H1 (cell line): ENCODE results near the gene FOXN3.

ENCODE experiments used
- BCL11A ChIP-seq, 2 experiments: IDR thresholded peaks; one replicate each; pipeline ENCODE4 v1.6.1; 2011; ENCODE audit warnings: low read depth in 2 of 2, low read length in 2 of 2, mild to moderate bottlenecking in 2 of 2
- CTBP2 ChIP-seq: IDR thresholded peaks from 2 replicates; pipeline ENCODE4 v1.7.0; 2011; ENCODE audit warnings: borderline replicate concordance, mild to moderate bottlenecking, moderate library complexity, mixed read lengths, low read length; ENCODE audit not compliant: insufficient read depth, insufficient read length
- CTCF ChIP-seq, 3 experiments: IDR thresholded peaks; 1 replicate in 2 of 3; 2 replicates in 1 of 3; pipeline versions ENCODE4 v1.5.1 to v1.6.1; 2011; ENCODE audit warnings: low read length in 3 of 3, mild to moderate bottlenecking in 3 of 3, inconsistent platforms in 2 of 3, low read depth in 1 of 3, moderate library complexity in 1 of 3; ENCODE audit not compliant: insufficient read depth in 1 of 3; ENCODE audit errors: control extremely low read depth in 1 of 3
- EP300 ChIP-seq, 2 experiments: IDR thresholded peaks; 1 replicate in 1 of 2; 2 replicates in 1 of 2; pipeline ENCODE4 v1.6.1; 2011 to 2012; ENCODE audit warnings: low read depth in 2 of 2, low read length in 2 of 2, mild to moderate bottlenecking in 2 of 2, borderline replicate concordance in 1 of 2, inconsistent platforms in 1 of 2, moderate library complexity in 1 of 2
- EZH2 ChIP-seq: fragments of 200-600 bp; sonication (generic); IDR thresholded peaks from 2 replicates; pipeline ENCODE4 v1.7.1; 2012; ENCODE audit warnings: low read depth, mild to moderate bottlenecking, moderate library complexity, low read length, inconsistent platforms; ENCODE audit not compliant: severe bottlenecking
- HDAC2 ChIP-seq, 2 experiments: fragments of 300-600 bp in 1 of 2; sonication (generic) in 1 of 2; IDR thresholded peaks; 2 replicates each; pipeline ENCODE4 v1.6.1; 2011 to 2012; ENCODE audit warnings: low read depth in 2 of 2, low read length in 2 of 2, mild to moderate bottlenecking in 2 of 2, moderate library complexity in 2 of 2, borderline replicate concordance in 1 of 2, inconsistent platforms in 1 of 2
- KDM1A ChIP-seq: fragments of 200-600, 300-600 bp; sonication (generic); IDR thresholded peaks from 2 replicates; pipeline ENCODE4 v1.7.1; 2016; ENCODE audit warnings: mild to moderate bottlenecking, low read length, borderline replicate concordance
- MAFK ChIP-seq: IDR thresholded peaks from 2 replicates; pipeline ENCODE4 v1.6.1; 2012; ENCODE audit warnings: low read depth, mild to moderate bottlenecking, improper control_type of control experiment, low read length
- NANOG ChIP-seq: IDR thresholded peaks from 2 replicates; pipeline ENCODE4 v1.6.1; 2011; ENCODE audit warnings: low read length, low read depth, mild to moderate bottlenecking, inconsistent platforms; ENCODE audit not compliant: insufficient read depth, poor library complexity, severe bottlenecking
- POLR2A ChIP-seq, 2 experiments: IDR thresholded peaks; 1 replicate in 1 of 2; 2 replicates in 1 of 2; pipeline ENCODE4 v1.6.1; 2011; ENCODE audit warnings: low read depth in 2 of 2, low read length in 2 of 2, mild to moderate bottlenecking in 2 of 2; ENCODE audit errors: control extremely low read depth in 1 of 2
- RAD21 ChIP-seq, 2 experiments: IDR thresholded peaks in 1 of 2; conservative IDR thresholded peaks in 1 of 2; 2 replicates each; pipeline ENCODE4 v1.6.1; 2011; ENCODE audit warnings: low read depth in 2 of 2, low read length in 2 of 2, improper control_type of control experiment in 1 of 2, inconsistent platforms in 1 of 2, mild to moderate bottlenecking in 1 of 2, moderate library complexity in 1 of 2
- SRF ChIP-seq: IDR thresholded peaks from 2 replicates; pipeline ENCODE4 v1.6.1; 2011; ENCODE audit warnings: mild to moderate bottlenecking, low read depth, low read length, moderate library complexity

DNA sequence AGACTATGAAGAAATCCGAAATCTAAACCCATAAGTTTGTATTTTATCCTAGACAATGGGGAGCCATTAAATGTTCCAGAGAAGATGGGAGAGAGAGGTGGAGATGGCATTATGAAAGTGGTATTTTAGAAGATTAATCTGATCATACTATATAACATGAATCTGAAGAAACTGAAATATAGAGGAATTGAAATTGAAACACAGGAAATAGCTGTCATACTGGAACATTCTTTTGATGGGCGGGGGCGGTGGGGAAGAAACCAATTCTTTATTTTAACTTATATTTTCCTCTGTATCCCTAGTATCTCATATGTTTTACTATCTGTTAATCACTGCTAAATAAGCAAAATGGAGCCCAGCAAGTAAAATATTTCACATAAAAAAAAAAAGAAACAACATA lies 27.0 kb upstream of the FOXN3 start:
- TF ChIP-seq SRF (no peak), NANOG (no peak), RAD21 (IDR thresholded peaks at IDR 0.05 in 1 of 2, conservative IDR thresholded peaks at IDR 0.05 in 1 of 2; ENCODE audit: low read depth in 2 of 2, low read length in 2 of 2) (no peak), POLR2A (IDR thresholded peaks at IDR 0.05; ENCODE audit: control extremely low read depth in 1 of 2, low read depth in 2 of 2, low read length in 2 of 2) (no peak), EZH2 (no peak), BCL11A (IDR thresholded peaks at IDR 0.05; ENCODE audit: low read depth in 2 of 2, low read length in 2 of 2) (no peak), CTBP2 (no peak), CTCF (IDR thresholded peaks at IDR 0.05; ENCODE audit: control extremely low read depth in 1 of 3, insufficient read depth in 1 of 3, low read depth in 1 of 3, low read length in 3 of 3) (no peak), EP300 (IDR thresholded peaks at IDR 0.05; ENCODE audit: borderline replicate concordance in 1 of 2, low read depth in 2 of 2, low read length in 2 of 2) (no peak), HDAC2 (IDR thresholded peaks at IDR 0.05; ENCODE audit: borderline replicate concordance in 1 of 2, low read depth in 2 of 2, low read length in 2 of 2) (no peak), KDM1A (no peak), MAFK (no peak)
